NCI-H128 (cell line): ENCODE measurements around the gene MX1.

Source experiments
- DNase-seq: peaks from one replicate; lab custom pipeline; 2025; ENCODE audit not compliant: unreplicated experiment; lab: John Stamatoyannopoulos, UW

Gene MX1

GRCh38 chr21:41458559-41458958 is 32.5 kb downstream of the MX1 start:
- no peak for DNase-seq

- DNase-seq: no peak
Measured at GRCh38 chr21:41459884-41460534, 34.0 kb downstream of the MX1 start.

GRCh38 chr21:41460578-41461527 is 34.8 kb downstream of the MX1 start:
- no peak for DNase-seq

- no peak for DNase-seq
Measured at GRCh38 chr21:41465176-41465781, 39.2 kb downstream of the MX1 start.

GRCh38 chr21:41466024-41466820 is 40.2 kb downstream of the MX1 start:
- DNase-seq: no peak

- no peak for DNase-seq
Measured at GRCh38 chr21:41470054-41470453, 44.0 kb downstream of the MX1 start.

- no peak for DNase-seq
Measured at GRCh38 chr21:41472753-41473548, 46.9 kb downstream of the MX1 start.

GRCh38 chr21:41475714-41476420 is 49.8 kb downstream of the MX1 start:
- no peak for DNase-seq

GRCh38 chr21:41477641-41478318 is 51.7 kb downstream of the MX1 start:
- DNase-seq: no peak

GRCh38 chr21:41478319-41479177 is 52.5 kb downstream of the MX1 start:
- DNase-seq: no peak

- no peak for DNase-seq
Measured at GRCh38 chr21:41479686-41480085, 53.6 kb downstream of the MX1 start.

- DNase-seq: no peak
Measured at GRCh38 chr21:41480086-41480690, 54.1 kb downstream of the MX1 start.

GRCh38 chr21:41481191-41481590 is 55.2 kb downstream of the MX1 start:
- DNase-seq: no peak

- no peak for DNase-seq
Measured at GRCh38 chr21:41482301-41482700, 56.3 kb downstream of the MX1 start.

GRCh38 chr21:41482980-41483379 is 56.9 kb downstream of the MX1 start:
- DNase-seq: no peak

GRCh38 chr21:41483415-41483814 is 57.4 kb downstream of the MX1 start:
- no peak for DNase-seq

- no peak for DNase-seq
Measured at GRCh38 chr21:41483973-41484372, 57.9 kb downstream of the MX1 start.

- no peak for DNase-seq
Measured at GRCh38 chr21:41487082-41487481, 61.0 kb downstream of the MX1 start.
